ENCODE data around the gene SUSD6. TPM values are rescaled to one million over a fixed set of nuclear protein-coding genes. Genes with fewer than 3 reads are reported as not detected.

SUSD6 gene
- total RNA-seq, 1 experiment from 2014 or later: 44.7 TPM

DNA sequence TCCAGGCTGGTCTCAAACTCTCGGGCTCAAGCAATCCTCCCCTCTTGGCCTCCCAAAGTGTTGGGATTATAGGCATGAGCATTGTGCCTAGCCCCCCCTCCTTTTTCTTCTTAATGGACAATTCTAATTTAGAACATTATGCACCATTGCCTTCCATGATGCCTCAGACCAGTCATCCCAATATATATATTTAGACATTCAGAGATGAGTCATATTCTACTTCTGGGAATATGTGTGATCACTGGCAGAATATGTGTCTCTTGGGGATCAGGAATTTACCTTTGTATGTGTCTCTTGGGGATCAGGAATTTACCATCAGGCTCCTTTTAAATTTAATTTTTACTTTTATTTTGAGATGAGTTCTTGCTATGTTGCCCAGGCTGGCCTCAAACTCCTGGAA, 29.2 kb upstream of the SUSD6 start:
- no peaks in the 10 kb centered on the region for H3K9me3 Mint-ChIP-seq (ENCODE audit: low read depth, unreplicated experiment)
- H3K27me3 Mint-ChIP-seq (ENCODE audit: unreplicated experiment): no peaks in the 10 kb centered on the region
- intact Hi-C loops (cut with micrococcal nuclease; ENCODE audit: unreplicated experiment): no loop called here
- BruUV-seq (replicated peaks): no TSS peak
- CTCF ChIA-PET: interaction anchor here (0.6 kb wide), 1 partner anchor 736 kb away, joined by 3 read pairs; no protein-coding TSS in a partner anchor
- H3K4me1 Mint-ChIP-seq (ENCODE audit: low read depth, unreplicated experiment): peaks cover 8% of the 10 kb centered on the region
- no peak overlapping the region for H3K27ac Mint-ChIP-seq (ENCODE audit: unreplicated experiment)
- no peaks in the 10 kb centered on the region for H3K36me3 Mint-ChIP-seq (ENCODE audit: insufficient read depth, unreplicated experiment)
- H3K4me3 Mint-ChIP-seq (ENCODE audit: low read depth, unreplicated experiment): no peak overlapping the region
- TF ChIP-seq, protein P1, sequence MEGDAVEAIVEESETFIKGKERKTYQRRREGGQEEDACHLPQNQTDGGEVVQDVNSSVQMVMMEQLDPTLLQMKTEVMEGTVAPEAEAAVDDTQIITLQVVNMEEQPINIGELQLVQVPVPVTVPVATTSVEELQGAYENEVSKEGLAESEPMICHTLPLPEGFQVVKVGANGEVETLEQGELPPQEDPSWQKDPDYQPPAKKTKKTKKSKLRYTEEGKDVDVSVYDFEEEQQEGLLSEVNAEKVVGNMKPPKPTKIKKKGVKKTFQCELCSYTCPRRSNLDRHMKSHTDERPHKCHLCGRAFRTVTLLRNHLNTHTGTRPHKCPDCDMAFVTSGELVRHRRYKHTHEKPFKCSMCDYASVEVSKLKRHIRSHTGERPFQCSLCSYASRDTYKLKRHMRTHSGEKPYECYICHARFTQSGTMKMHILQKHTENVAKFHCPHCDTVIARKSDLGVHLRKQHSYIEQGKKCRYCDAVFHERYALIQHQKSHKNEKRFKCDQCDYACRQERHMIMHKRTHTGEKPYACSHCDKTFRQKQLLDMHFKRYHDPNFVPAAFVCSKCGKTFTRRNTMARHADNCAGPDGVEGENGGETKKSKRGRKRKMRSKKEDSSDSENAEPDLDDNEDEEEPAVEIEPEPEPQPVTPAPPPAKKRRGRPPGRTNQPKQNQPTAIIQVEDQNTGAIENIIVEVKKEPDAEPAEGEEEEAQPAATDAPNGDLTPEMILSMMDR (IDR thresholded peaks at IDR 0.05; ENCODE audit: unreplicated experiment): no peak
- DNase-seq: no peak

DNA sequence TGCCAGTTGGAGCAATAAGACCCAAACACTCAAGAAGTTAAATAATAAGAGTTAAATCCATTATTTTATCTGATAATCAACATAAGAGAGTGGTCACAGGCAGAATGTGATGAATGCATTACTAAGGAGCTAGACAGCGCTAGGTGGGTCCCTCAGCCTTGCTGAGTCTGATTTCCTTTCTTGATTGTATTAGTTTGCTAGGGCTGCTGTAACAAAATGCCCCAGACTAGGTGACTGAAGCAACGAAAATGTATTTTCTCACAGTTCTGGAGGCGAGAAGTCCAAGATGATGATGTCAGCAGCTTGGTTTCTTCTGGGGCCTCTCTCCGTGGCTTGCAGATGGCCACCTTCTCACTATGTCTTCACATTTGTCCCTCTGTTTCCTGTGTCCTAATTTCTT, 28.6 kb upstream of the SUSD6 start:
- no peak overlapping the region for H3K27ac Mint-ChIP-seq (ENCODE audit: unreplicated experiment)
- H3K27me3 Mint-ChIP-seq (ENCODE audit: unreplicated experiment): no peaks in the 10 kb centered on the region
- no peaks in the 10 kb centered on the region for H3K9me3 Mint-ChIP-seq (ENCODE audit: low read depth, unreplicated experiment)
- H3K4me3 Mint-ChIP-seq (ENCODE audit: low read depth, unreplicated experiment): no peak overlapping the region
- TF ChIP-seq, protein P1 (IDR thresholded peaks at IDR 0.05; ENCODE audit: unreplicated experiment): no peak
- intact Hi-C loops (cut with micrococcal nuclease; ENCODE audit: unreplicated experiment): no loop called here
- BruUV-seq (replicated peaks): no TSS peak
- peaks cover 8% of the 10 kb centered on the region for H3K4me1 Mint-ChIP-seq (ENCODE audit: low read depth, unreplicated experiment)
- H3K36me3 Mint-ChIP-seq (ENCODE audit: insufficient read depth, unreplicated experiment): no peaks in the 10 kb centered on the region
- no peak for DNase-seq
- CTCF ChIA-PET: no interaction called here

DNA sequence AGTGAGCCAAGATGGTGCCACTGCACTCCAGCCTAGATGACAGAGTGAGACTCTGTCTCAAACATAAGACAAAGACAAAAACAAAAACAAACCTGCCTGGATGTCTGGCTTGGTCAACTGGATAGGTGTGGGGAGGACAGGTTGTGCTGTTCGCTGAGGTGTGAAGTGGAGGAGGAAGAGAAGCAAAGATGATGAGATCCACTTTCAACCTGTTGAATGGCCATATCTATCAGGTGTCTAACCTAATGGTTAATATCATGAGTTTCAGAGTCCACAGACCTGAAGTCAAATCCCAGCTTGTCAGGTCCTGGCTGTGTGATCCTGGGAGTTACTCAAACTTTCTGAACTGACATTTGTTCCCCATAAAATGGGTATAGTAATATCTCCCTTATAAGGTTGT, 27.0 kb upstream of the SUSD6 start:
- no peaks in the 10 kb centered on the region for H3K36me3 Mint-ChIP-seq (ENCODE audit: insufficient read depth, unreplicated experiment)
- no peak for DNase-seq
- TF ChIP-seq, protein P1 (IDR thresholded peaks at IDR 0.05; ENCODE audit: unreplicated experiment): no peak
- H3K4me3 Mint-ChIP-seq (ENCODE audit: low read depth, unreplicated experiment): no peak overlapping the region
- no TSS peak for BruUV-seq (replicated peaks)
- intact Hi-C loops (cut with micrococcal nuclease; ENCODE audit: unreplicated experiment): no loop called here
- H3K9me3 Mint-ChIP-seq (ENCODE audit: low read depth, unreplicated experiment): no peaks in the 10 kb centered on the region
- H3K27ac Mint-ChIP-seq (ENCODE audit: unreplicated experiment): no peak overlapping the region
- H3K4me1 Mint-ChIP-seq (ENCODE audit: low read depth, unreplicated experiment): peaks cover 7% of the 10 kb centered on the region
- CTCF ChIA-PET: interaction anchor here (0.6 to 1.4 kb wide), 3 partner anchors 46 to 142 kb away, joined by 4 to 7 read pairs (median 5); no protein-coding TSS in a partner anchor
- no peaks in the 10 kb centered on the region for H3K27me3 Mint-ChIP-seq (ENCODE audit: unreplicated experiment)

DNA sequence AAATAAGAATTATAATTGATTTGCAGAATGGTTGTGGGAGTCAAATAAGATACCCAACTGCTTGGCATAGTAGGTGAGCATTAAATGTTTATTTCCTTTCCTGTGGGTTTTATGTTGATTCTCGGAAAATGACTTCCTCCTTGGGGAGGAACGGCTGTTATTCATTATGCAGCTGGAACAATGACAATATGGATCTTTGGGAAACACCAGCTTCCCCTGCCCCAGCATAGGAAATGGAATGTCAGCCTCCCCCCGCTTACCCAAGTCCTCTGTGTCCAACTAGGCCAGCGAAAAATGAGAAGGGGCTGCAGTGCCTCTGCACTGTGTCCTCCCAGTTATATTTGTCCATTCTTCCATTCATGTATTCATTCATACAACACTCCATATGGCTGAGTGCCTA, 25.0 kb upstream of the SUSD6 start:
- TF ChIP-seq, protein P1 (IDR thresholded peaks at IDR 0.05; ENCODE audit: unreplicated experiment): no peak
- H3K9me3 Mint-ChIP-seq (ENCODE audit: low read depth, unreplicated experiment): no peaks in the 10 kb centered on the region
- BruUV-seq (replicated peaks): no TSS peak
- no peaks in the 10 kb centered on the region for H3K36me3 Mint-ChIP-seq (ENCODE audit: insufficient read depth, unreplicated experiment)
- no peak overlapping the region for H3K4me3 Mint-ChIP-seq (ENCODE audit: low read depth, unreplicated experiment)
- CTCF ChIA-PET: no interaction called here
- no peaks in the 10 kb centered on the region for H3K4me1 Mint-ChIP-seq (ENCODE audit: low read depth, unreplicated experiment)
- intact Hi-C loops (cut with micrococcal nuclease; ENCODE audit: unreplicated experiment): no loop called here
- DNase-seq: no peak
- H3K27ac Mint-ChIP-seq (ENCODE audit: unreplicated experiment): no peak overlapping the region
- H3K27me3 Mint-ChIP-seq (ENCODE audit: unreplicated experiment): no peaks in the 10 kb centered on the region
